ENCODE data around the gene GJA5. TPM values are rescaled to one million over a fixed set of nuclear protein-coding genes. Genes with fewer than 3 reads are reported as not detected.

Gene GJA5
- not detected for total RNA-seq (2021; ENCODE audit: unreplicated experiment)
- not detected for polyA plus RNA-seq (2012; ENCODE audit: insufficient read length)
- not detected for Bru-seq, nascent RNA
- not detected for BruChase-seq, experiment 1, labeled RNA remaining after a 2-hour chase
- BruChase-seq, experiment 2, labeled RNA remaining after a 6-hour chase, result not detected
- long read RNA-seq, result 0 reads

- Histone ChIP-seq H3K4me1 (ENCODE audit: control insufficient read depth, insufficient read depth, low read length) (no peaks in the 10 kb centered on the region), H3K27ac (ENCODE audit: low read length) (no peak within 1 kb of the TSS), H3K9me3 (ENCODE audit: control insufficient read depth, insufficient read depth, low read depth, low read length) (no peaks in the 10 kb centered on the region), H3K27me3 (ENCODE audit: control insufficient read depth, insufficient read depth, low read length) (no peaks in the 10 kb centered on the region), H3K4me3 (ENCODE audit: low read depth in 2 of 2, low read length in 2 of 2) (no peak within 1 kb of the TSS), H3K36me3 (ENCODE audit: control insufficient read depth, insufficient read depth, low read length) (no peaks in the 10 kb centered on the region)
- no TSS peak for BruUV-seq (replicated peaks)
- in situ Hi-C loops (cut with HindIII; ENCODE audit: low pct_unique_long_range_greater_than_20kb, low sequenced_read_pairs), result no loop called here
- POLR2A ChIA-PET, result no interaction called here
- TF ChIP-seq REST (IDR thresholded peaks at IDR 0.05; ENCODE audit: insufficient read depth in 1 of 2, low read depth in 2 of 2, low read length in 1 of 2) (no peak), SIN3A (IDR thresholded peaks at IDR 0.05; ENCODE audit: borderline replicate concordance, insufficient read depth, low read depth, low read length) (no peak), CTCF (IDR thresholded peaks at IDR 0.05) (no peak)
- CTCF ChIA-PET, result no interaction called here
- intact Hi-C loops (cut with micrococcal nuclease; ENCODE audit: unreplicated experiment), result no loop called here
- no peak for DNase-seq (ENCODE audit: low read depth, low spot score)
- no peak for ATAC-seq
These were observed at the start of gene GJA5 for GRCh38 chr1:147760481-147761260. Gene GJA5, minus strand, starts transcription at chr1:147760602. Its CDS starts 1,364 bp downstream, at chr1:147759238.

GRCh38 chr1:147809236-147809635, 48.8 kb upstream of the GJA5 start:
- Histone ChIP-seq H3K4me3 (ENCODE audit: low read depth in 2 of 2, low read length in 2 of 2) (no peak overlapping the region), H3K27me3 (ENCODE audit: control insufficient read depth, insufficient read depth, low read length) (0 out of 2 replicates have a peak, but pooled peaks cover 3% of the 10 kb centered on the region), H3K4me1 (ENCODE audit: control insufficient read depth, insufficient read depth, low read length) (no peaks in the 10 kb centered on the region), H3K27ac (ENCODE audit: low read length) (no peak overlapping the region), H3K36me3 (ENCODE audit: control insufficient read depth, insufficient read depth, low read length) (no peaks in the 10 kb centered on the region), H3K9me3 (ENCODE audit: control insufficient read depth, insufficient read depth, low read depth, low read length) (no peaks in the 10 kb centered on the region)
- ChIA-PET CTCF (no interaction called here), POLR2A (no interaction called here)
- in situ Hi-C loops (cut with HindIII; ENCODE audit: low pct_unique_long_range_greater_than_20kb, low sequenced_read_pairs), result no loop called here
- ATAC-seq (no peak), DNase-seq (ENCODE audit: low read depth, low spot score) (no peak)
- intact Hi-C loops (cut with micrococcal nuclease; ENCODE audit: unreplicated experiment), result no loop called here
- no TSS peak for BruUV-seq (replicated peaks)
- TF ChIP-seq SIN3A (IDR thresholded peaks at IDR 0.05; ENCODE audit: borderline replicate concordance, insufficient read depth, low read depth, low read length), result no peak
- TF ChIP-seq REST (IDR thresholded peaks at IDR 0.05; ENCODE audit: insufficient read depth in 1 of 2, low read depth in 2 of 2, low read length in 1 of 2), result no peak
- no peak for TF ChIP-seq TCF7L2 (IDR thresholded peaks at IDR 0.05; ENCODE audit: low read depth, low read length)
- TF ChIP-seq POLR2AphosphoS5 (IDR thresholded peaks at IDR 0.05; ENCODE audit: low read depth, low read length), result no peak

Measured in Panc1 (cell line).